Germinal center (tissue), 1 donor: ENCODE results near the gene TMTC2.
"Not testable (repeated sequence)": the region's sequence is repeated elsewhere in the genome, so short reads cannot be mapped to it uniquely, and the experiment has no call there.

Source experiments
- DNase-seq: peaks from one replicate; pipeline ENCODE4 v3.0.0; 2012; ENCODE audit warnings: mixed read lengths, low spot score

TMTC2 gene

DNA sequence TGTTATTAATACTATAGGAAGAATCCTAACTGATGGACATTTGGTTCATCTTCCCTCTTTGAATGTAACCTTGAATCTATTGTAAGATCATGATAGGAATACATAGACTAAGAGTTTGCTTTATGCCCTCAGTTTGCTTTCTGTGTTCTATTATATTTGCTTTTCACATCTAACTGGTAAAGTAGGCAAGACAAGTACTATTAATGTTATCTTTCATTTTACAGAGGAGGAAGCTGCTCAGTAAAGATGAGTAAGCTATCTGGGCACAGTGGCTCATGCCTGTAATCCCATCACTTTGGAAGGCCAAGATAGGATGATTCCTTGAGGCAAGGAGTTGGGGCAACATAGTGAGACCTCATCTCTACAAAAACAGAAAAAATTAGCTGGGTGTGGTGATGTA is 103.0 kb downstream of the TMTC2 start:
- DNase-seq, result no peak

DNA sequence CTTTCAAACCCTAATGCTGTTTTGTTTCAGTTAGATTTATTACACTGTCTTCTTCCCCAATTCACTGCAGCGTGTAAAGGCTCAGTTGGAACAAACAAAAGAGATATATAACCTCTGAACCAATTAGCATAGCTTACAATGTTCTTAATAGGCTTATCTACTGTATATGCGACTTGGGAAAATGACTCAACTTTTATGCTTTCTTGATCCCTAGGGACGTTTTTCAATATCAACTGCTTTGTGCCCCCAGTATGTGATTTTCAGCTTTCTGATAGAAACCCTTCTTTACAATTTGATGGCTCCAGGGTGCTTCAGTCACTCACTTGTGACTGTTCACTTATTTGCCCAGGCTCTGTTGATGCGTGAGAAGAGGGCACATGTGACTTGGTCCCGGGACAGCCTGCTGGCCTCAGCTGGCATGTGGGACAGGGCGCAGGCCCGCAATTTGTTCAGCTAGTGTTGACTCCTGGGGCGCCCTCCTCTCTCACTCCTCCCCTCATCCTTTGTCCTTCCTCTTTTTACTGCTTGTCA is 107.1 kb downstream of the TMTC2 start:
- no peak for DNase-seq

DNA sequence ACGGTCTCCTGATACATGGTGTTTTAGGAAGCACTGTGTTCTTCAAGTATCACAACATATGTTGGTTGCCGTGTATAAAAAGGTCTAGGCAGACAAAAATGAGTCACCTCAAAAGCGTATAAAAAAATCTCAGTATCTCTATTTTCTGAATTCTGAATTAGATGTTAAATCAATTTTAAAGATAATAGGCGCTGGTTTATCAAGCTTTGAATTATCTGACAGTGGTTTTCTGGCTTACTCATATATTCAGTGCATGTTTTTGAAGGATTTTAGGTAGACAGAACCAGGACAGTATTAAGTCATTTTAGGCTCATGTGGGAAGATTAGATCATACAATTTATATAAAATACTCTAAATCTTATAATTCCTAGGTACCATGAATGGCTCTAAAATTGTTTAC is 110.8 kb downstream of the TMTC2 start:
- DNase-seq, result no peak

DNA sequence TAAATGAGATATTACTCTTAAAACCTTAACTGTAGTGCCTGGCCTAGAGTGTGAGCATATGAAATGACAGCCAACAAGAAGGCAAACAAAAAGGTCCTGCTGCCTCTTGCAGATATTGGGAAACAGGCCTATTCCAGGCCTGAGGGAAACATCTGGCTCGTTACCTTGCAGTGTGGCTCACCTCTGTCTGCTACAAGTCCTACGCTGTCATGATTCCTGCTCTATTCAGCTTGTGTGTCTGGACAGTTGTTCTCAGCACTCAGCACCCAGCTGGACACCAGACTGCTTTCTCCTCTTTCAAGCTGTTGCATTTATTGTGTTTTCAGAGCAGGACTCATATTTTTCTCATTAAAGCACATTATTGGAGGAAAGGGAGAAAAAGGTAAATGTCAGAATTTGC is 113.5 kb downstream of the TMTC2 start:
- no peak for DNase-seq

DNA sequence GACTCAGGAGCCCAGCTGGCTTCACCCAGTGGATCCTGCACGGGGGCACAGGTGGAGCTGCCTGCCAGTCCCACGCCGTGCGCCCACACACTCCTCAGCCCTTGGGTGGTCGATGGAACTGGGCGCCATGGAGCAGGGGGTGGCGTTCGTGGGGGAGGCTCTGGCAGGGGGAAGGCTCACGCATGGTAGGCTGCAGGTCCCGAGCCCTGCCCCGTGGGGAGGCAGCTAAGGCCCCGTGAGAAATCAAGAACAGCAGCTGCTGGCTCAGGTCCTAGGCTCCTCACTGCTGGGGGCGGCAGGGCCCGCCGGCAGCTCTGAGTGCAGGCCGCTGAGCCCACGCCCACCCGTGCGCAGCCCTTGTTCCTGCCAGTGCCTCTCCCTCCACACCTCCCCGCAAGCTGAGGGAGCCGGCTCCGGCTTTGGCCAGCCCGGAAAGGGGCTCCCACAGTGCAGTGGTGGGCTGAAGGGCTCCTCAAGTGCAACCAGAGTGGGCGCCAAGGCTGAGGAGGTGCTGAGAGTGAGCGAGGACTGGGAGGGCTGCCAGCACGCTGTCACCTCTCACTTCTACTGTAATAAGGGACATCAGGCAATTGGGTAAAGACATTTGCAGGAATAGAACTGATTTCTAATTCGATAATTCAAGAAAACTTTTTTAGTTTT is 115.4 kb downstream of the TMTC2 start:
- DNase-seq, result no peak

DNA sequence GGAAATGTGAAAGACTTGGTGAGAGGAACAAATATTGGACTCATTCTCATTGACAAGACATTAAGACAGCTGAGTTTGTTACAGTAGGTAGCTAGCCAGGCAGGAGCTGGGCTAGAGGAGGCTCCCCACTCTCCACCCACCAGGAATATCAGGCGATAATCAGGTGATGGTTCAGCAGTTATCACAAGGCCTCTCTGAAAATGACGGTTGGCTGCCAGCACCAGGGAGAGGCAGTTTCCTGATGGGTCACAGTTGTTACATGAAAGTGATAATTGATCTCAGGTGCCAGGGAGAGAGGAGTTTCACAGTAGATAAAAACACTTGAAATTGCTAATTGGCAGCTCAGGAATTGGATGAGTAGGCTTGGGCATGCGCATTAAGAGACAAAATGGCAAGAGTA is 116.5 kb downstream of the TMTC2 start:
- no peak for DNase-seq

DNA sequence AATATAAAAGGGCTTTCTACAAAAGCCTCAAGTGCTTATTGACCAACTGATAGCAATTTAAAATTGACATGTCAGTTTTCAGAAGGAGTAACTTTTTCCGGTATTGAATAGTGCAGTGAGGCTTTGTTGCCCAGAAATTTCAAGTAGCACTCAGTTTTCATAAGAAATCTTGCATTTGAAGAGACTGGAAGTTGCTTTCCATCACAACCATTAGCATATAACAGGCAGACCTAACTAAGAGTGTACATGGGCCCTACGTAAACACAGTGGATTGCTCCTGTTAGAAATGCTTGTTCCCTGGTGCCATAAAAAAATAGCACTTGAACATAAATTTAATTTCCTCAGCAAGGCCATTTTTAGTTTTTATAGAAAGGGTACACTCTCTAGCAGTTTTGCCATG is 117.9 kb downstream of the TMTC2 start:
- no peak for DNase-seq

DNA sequence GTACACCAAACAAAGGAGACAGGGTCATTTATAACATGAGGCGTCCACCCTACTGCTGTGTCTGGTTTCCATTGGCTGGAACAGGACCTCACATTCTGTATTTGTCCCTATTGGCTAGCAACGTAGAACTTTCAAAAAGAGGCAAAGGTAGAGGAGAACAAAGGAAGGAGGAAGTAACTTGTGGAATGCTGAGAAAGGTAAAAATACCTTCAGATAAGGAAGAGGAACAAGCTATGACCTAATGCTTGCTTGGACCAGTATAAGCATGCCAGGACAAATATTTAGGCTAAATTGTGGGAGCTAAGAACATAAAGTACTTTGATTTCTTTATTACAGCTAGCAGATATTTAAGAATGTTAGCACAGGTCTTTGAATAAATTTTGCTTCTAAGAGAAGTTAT is 118.3 kb downstream of the TMTC2 start:
- DNase-seq, result not testable (repeated sequence)

DNA sequence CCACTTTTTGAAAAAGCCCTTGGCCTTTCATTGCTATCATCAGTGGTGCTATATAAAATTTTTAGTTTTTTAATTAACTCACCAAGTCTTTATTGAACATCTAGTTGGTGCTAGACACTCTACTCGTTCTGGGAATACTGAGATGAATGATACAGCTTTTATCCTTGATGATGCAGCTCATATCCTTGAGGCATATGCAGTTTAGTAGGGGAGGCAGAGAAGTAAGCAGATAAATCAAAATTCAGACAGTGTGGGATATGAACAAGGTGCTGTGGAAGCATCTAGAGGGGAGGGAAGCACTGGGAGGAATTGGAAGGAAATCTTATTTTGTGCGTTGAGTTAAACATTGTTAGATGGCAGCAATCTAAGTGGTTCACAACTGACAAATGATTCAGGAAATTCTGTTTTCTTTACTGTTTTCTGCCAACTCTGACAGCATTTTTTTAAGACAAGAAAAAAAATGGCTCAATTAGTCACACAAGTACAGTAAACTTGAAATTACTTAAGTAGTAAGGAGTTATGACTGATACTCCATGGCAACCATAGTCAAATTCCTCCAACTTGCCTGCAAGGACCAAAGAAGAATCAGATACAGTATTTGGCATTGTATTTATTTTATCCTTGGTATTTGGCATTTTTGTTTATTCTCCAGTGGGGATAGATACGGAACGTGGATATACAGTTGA is 119.2 kb downstream of the TMTC2 start:
- no peak for DNase-seq

DNA sequence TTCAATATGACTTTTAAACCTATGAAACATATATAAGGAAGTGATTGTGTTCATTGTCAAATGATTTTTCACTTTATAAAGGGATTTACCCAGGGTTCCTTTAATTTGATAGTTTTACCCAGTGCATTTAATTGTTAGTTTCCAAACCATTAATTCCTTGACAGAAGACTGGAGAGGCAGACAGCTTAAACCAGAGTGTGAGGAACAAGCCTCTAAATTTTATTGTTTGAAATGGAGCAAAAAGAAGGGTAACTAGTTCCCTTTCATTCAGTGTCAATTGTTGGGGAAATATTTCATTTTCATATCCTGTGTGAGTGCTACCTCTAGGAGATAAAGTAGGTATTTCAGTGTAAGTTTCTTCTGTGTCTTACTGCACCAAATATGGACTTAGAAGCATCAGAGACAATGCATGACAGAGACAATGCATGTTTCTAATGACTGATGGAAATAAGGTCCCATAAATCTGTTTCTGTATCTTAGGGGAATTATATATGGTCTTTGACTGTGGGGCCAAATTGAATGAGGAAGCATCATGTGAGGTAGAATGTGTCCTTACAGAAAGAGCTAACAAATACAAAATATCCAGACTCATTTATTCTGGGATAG is 120.5 kb downstream of the TMTC2 start:
- no peak for DNase-seq

DNA sequence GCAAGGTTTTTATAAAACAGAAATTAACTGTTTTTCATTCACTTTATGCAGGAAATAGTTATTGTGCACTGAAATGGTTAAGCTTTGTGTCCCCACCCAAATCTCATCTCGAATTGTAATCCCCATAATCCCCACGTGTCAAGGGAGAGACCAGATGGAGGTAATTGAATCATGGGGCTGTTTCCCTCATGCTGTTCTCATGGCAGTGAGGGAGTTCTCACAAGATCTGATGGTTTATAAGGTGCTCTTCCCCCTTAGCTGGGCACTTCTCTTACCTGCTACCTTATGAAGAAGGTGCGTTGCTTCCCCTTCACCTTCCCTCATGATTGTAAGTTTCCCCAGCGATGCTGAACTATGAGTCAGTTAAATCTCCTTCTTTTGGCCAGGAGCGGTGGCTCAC is 123.9 kb downstream of the TMTC2 start:
- no peak for DNase-seq

DNA sequence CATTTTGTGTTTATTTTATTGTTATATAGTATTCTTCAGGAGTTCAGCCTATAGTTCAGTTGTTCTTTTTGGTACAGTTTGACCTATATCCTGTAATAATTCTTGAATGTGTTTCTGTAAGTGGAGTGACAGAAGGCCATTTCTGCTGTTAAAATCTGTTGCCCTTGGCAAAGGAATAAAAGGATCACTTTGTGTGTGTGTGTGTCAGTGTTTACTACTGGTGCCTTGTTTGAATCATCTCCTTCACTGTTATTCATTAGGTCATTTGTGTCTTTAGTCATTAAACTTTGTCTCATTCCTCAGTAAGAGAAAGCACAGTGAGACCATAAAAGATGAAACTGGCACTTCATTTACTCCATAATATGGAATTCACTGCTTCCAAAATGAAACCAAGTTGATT is 130.7 kb downstream of the TMTC2 start:
- no peak for DNase-seq

DNA sequence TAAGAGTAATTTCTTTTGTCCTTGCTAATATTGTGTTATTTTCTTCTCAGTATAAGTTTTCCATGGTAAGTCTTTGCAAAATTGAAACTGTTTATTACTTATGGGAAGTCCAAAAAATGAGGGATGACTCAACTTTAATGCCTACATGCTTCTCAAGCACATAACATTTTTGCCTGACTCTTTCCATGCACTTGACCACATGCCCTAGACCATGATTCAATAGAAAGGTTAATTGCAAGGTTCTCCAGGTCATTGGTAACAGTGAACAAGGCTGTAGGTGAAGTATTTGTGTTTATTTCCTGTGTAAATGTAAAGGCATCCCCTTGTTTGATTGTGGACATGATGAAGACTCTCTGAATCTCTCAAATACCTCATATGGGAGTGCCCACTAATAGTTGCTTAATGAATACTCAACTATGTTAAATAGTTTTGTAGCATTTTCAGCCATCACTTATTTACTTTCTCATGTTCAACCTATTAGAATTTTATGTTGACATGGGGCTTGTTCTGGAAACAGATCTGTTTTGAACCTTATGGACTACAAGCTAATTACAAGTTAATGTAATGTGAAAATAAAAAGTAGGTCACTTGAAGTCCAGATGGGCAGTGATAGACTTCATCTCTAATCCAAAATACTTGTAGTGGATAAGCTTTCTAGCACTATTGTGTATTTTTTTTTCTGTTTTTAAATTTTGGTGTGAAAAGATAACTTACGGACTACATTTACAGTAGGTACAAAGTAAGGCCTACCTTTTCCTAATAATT is 131.7 kb downstream of the TMTC2 start:
- DNase-seq, result no peak

DNA sequence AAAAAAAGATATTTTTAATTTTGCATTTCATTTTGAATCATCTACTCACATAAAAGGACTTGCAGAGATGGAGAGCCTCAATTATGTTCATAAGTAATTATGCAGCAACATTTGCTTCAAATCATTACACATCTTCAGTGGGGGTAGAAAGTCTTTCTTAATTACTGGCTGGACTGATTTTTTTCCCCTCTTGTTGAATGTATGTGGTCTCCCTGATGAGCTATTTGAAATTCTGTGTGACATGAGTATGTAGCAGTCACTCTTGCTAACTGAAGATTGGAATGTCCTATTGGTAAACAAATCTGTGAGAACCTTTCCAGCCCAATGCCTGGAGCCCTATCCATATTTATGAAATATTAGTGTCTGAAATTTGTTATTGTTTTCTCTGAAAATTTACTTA is 139.8 kb downstream of the TMTC2 start:
- no peak for DNase-seq

DNA sequence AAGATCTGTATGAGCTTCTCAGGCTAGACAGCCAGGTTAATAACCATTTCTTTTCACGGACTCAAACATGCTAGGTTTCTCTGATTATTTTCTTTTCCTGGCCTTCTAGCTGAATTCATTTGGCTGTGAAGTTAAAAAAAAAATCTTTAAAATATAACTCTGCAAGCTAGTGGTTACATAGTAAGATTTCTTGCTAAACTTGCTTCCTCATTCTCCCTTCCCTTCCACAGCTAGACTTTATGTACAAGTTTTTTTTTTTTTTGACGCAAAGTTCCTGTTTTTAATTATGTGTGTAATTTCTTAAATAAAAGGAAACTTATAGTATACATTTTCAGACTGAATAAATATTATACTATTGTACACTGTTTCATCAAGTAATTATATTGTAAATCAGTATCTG is 145.4 kb downstream of the TMTC2 start:
- DNase-seq, result no peak

DNA sequence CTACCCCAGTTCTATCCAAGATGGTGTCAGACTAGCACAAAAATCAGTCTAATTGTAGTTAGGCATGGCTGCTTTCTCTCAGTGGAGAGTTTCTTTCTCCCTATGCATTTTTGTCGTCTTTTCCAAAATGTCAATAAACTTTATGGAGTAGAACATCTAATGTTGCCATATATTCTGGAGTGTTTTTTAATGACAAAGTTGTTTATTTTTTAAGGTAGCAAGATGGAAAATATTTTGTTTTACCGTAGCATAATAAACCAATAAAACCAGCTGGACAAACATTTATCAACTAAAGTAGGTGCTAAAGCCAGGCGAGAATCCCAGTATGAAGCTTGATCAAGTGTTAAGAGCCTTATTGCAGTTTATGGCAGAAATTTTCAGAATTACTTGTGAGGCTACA is 146.3 kb downstream of the TMTC2 start:
- no peak for DNase-seq

DNA sequence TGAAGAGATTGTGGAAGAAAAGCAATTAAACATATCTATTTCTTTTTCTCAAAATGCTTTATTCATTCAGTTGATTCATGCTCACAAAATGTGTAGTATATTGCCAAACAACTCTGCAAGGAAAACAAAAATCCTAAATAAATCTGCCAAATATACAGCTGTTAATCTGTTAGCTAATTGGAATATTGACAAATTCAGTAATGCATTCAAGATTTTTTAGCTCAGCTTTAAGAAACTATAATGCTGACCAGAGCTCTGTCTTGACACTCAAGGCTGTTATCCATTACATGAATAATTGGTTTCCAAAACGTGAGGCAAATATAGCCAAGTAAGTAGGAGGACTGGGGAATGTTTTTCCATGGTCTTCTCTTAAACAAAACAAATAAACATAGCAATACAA is 146.8 kb downstream of the TMTC2 start:
- no peak for DNase-seq

DNA sequence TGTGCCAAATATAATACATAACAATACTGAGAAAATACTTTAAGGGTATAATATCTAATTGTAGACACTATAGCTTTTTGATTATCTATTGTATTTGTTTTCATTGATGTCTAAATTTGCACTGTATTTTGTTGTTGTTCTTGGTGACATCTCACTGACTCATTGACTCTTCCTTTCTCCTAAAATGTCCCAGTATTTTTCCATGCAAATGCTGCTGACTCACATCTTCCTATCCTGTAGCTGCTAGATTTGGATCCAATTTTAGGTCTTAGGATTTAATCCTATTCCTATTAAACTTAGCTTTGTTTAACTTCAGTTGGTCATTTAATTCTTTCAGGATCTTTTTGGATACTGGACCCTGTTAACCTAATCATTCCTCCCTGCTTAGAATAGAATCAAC is 148.5 kb downstream of the TMTC2 start:
- no peak for DNase-seq

DNA sequence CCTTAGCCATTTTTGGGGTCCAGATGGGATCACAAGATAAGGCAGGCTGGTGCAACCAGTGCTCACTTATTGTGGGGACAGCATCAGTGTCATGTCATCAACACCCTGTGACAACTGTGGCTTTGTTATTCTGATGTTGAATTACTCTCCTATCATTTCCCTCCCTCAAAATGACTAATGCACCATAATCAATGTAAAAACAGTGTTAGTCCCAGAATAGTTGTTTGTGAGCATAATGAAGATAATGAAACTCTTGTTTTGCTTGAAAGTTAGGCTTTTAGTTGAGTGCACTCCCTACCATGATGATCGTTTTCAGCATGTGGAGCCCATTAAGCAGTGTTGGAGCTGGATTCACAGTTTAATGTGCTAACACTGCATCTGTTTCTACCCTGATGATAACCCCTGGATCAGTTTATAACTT is 151.4 kb downstream of the TMTC2 start:
- no peak for DNase-seq

DNA sequence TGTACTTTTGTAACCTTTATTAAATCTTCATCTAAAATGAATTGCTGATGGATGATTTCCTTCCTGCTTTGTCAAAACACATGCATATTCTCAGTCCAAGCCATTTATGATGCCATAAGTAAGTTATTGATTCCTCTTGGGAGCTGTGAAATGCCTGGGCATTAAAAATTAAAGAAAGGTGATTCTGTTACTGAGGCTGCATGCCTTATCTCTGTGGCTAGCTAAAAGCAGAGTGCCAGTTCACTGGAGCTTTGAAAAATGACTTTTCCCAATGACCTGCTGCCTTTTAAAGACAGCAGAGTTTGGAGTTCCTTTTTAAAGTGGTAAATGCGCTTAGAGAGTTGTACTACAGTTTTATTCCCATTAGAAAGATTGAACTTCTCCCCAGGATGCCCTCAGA is 152.1 kb downstream of the TMTC2 start:
- DNase-seq, result no peak

DNA sequence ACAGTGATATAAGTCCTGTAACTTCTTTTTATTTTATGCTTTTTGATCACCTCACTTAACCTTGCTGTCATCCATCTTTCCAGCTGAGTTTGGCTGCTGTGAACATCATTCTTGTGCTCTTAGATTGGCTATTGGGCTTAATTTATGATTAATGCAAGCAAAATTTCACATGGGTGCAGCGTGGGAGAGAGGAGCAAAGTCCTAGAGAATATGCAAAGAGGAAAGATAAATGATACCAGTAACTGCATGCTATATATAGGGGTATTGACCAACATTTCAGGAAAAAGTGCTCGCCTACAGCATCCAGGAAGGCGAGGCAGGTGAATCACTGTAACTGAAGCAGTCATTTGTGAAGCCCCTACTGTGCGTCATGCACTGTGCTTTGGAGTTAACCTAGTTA is 153.1 kb downstream of the TMTC2 start:
- DNase-seq, result no peak

DNA sequence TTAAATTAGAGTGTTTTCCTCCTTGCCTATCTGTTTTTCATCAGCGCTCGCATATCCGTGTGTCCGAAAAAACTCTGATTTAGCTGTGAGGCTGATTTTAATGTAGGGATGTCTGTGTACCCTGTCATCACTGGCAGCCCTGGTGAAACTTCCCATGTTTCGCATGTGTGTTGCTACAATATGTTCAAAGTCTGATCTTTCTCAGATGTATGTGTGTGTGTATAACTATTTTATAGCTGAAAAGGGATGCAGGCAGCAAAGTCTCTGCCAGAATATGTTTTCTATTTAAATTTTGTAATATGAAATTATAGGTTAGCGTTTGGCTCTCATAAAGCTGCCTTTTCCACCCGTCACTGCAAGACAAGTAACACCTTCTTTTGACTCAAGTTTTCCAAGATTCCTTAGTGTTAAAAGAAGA is 154.8 kb downstream of the TMTC2 start:
- DNase-seq, result no peak

DNA sequence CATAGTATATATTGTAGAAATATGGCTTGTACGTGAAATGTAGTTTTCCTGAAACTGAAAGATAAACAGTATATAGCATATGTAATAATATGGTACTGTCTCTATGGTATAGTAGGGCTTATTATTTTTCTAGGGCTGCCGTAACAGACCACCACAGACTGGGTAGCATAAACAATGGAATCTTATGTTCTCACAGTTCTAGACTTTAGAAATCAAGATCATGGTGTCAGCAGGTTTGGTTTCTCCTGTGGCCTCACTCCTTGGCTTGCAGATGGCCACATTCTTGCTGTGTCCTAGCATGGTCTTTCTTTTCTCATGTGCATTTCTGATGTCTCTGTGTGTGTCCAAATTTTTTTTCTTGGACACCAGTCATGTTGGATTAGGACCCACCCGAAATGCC is 155.8 kb downstream of the TMTC2 start:
- no peak for DNase-seq
